WTC11 (cell line): ENCODE measurements around the gene SRC. TPM values are rescaled to one million over a fixed set of nuclear protein-coding genes. Genes with fewer than 3 reads are reported as not detected.

Experiments used
- ATAC-seq: fragments of 200-7000 bp; cut with Tn5 transposase; 2 replicates; pipeline ENCODE4 v1.10.0; 2021; ENCODE audit warnings: mild to moderate bottlenecking, moderate library complexity
- CTCF ChIA-PET: fragments of 300-600 bp; sonication (Branson Sonifier 250); formaldehyde crosslinking; loops from one replicate; lab custom pipeline; 2021; ENCODE audit warnings: antibody characterized with exemption; lab: Charles Lee
- POLR2A ChIA-PET: fragments of 350-600 bp; sonication (Branson Sonifier 250); formaldehyde crosslinking; loops from one replicate; lab custom pipeline; 2021; ENCODE audit warnings: antibody characterized with exemption; lab: Charles Lee
- DNase-seq: peaks from one replicate; pipeline ENCODE4 v3.0.0; 2021; ENCODE audit warnings: low spot score
- H3K27ac Mint-ChIP-seq: 2 replicates; pipeline ENCODE4 v1.8.0; 2021; ENCODE audit warnings: mixed read lengths
- H3K27me3 Mint-ChIP-seq: 2 replicates; pipeline ENCODE4 v1.8.0; 2021; ENCODE audit warnings: low read depth, mild to moderate bottlenecking, moderate library complexity, mixed read lengths
- H3K36me3 Mint-ChIP-seq: 2 replicates; pipeline ENCODE4 v1.8.0; 2021; ENCODE audit warnings: mixed read lengths
- H3K4me1 Mint-ChIP-seq: 2 replicates; pipeline ENCODE4 v1.8.0; 2022; ENCODE audit warnings: mixed read lengths
- H3K4me3 Mint-ChIP-seq: 2 replicates; pipeline ENCODE4 v1.8.0; 2021; ENCODE audit warnings: mild to moderate bottlenecking, moderate library complexity, mixed read lengths
- H3K9me3 Mint-ChIP-seq: 2 replicates; pipeline ENCODE4 v1.8.0; 2021; ENCODE audit warnings: mixed read lengths
- ATF1 ChIP-seq: sonication (generic); formaldehyde crosslinking; IDR thresholded peaks from 2 replicates; pipeline ENCODE4 v1.8.1; 2023; ENCODE audit warnings: mild to moderate bottlenecking, moderate library complexity, missing genetic modification reagents
- CREB1 ChIP-seq: sonication (generic); formaldehyde crosslinking; IDR thresholded peaks from 2 replicates; pipeline ENCODE4 v1.8.0; 2023; ENCODE audit warnings: mild to moderate bottlenecking, missing genetic modification reagents
- CREM ChIP-seq: sonication (generic); formaldehyde crosslinking; IDR thresholded peaks from 2 replicates; pipeline ENCODE4 v1.8.1; 2022; ENCODE audit warnings: mild to moderate bottlenecking, missing genetic modification reagents, moderate library complexity
- HMGA2 ChIP-seq: fragments of 250-450 bp; sonication (Bioruptor Pico); IDR thresholded peaks from 2 replicates; pipeline ENCODE4 v1.4.0; 2021; ENCODE audit warnings: mild to moderate bottlenecking, moderate library complexity
- IRF2 ChIP-seq: sonication (generic); formaldehyde crosslinking; IDR thresholded peaks from 2 replicates; pipeline ENCODE4 v1.8.0; 2022; ENCODE audit warnings: low read depth, missing genetic modification reagents, borderline replicate concordance
- JUN ChIP-seq: sonication (generic); formaldehyde crosslinking; IDR thresholded peaks from 2 replicates; pipeline ENCODE4 v1.8.0; 2023; ENCODE audit warnings: mild to moderate bottlenecking, missing genetic modification reagents
- NFE2L1 ChIP-seq: sonication (generic); formaldehyde crosslinking; IDR thresholded peaks from 2 replicates; pipeline ENCODE4 v1.8.1; 2023; ENCODE audit warnings: missing genetic modification reagents
- PRDM15 ChIP-seq: sonication (generic); formaldehyde crosslinking; IDR thresholded peaks from 2 replicates; pipeline ENCODE4 v1.8.0; 2022; ENCODE audit warnings: missing genetic modification reagents
- ZNF232 ChIP-seq: sonication (generic); formaldehyde crosslinking; IDR thresholded peaks from 2 replicates; pipeline ENCODE4 v1.8.0; 2022; ENCODE audit warnings: mild to moderate bottlenecking, missing genetic modification reagents
- total RNA-seq: library from RNA; stranded (reverse); gene quantifications from 3 replicates; pipeline ENCODE4 v1.2.3, GENCODE V29; 2021
- TF ChIP-seq, protein P1 (sequence below): fragments of 250-450 bp; sonication (Bioruptor Pico); IDR thresholded peaks from 2 replicates; pipeline ENCODE4 v2.1.2; 2022; ENCODE audit warnings: mild to moderate bottlenecking, moderate library complexity
- TF ChIP-seq, protein P2 (sequence below): sonication (generic); formaldehyde crosslinking; IDR thresholded peaks from 2 replicates; pipeline ENCODE4 v1.8.0; 2022; ENCODE audit warnings: mild to moderate bottlenecking, missing genetic modification reagents
- TF ChIP-seq, protein P3 (sequence below): sonication (generic); formaldehyde crosslinking; IDR thresholded peaks from 2 replicates; pipeline ENCODE4 v1.8.0; 2022; ENCODE audit warnings: mild to moderate bottlenecking, missing genetic modification reagents
- TF ChIP-seq, protein P4 (sequence below): fragments of 250-450 bp; sonication (Bioruptor Pico); IDR thresholded peaks from 2 replicates; pipeline ENCODE4 v1.9.0; 2021; ENCODE audit warnings: moderate library complexity, mild to moderate bottlenecking, inconsistent platforms, borderline replicate concordance
- TF ChIP-seq, protein P5 (sequence below): sonication (generic); formaldehyde crosslinking; IDR thresholded peaks from 2 replicates; pipeline ENCODE4 v1.8.1; 2023; ENCODE audit warnings: mild to moderate bottlenecking, missing genetic modification reagents, moderate library complexity
- TF ChIP-seq, protein P6 (sequence below): sonication (generic); formaldehyde crosslinking; IDR thresholded peaks from 2 replicates; pipeline ENCODE4 v1.8.0; 2022; ENCODE audit warnings: mild to moderate bottlenecking, missing genetic modification reagents

SRC gene
- total RNA-seq, 1 experiment from 2014 or later, result 33.3 TPM

- TF ChIP-seq, protein P1, sequence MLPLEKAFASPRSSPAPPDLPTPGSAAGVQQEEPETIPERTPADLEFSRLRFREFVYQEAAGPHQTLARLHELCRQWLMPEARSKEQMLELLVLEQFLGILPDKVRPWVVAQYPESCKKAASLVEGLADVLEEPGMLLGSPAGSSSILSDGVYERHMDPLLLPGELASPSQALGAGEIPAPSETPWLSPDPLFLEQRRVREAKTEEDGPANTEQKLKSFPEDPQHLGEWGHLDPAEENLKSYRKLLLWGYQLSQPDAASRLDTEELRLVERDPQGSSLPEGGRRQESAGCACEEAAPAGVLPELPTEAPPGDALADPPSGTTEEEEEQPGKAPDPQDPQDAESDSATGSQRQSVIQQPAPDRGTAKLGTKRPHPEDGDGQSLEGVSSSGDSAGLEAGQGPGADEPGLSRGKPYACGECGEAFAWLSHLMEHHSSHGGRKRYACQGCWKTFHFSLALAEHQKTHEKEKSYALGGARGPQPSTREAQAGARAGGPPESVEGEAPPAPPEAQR (CRISPR knock-in tag), result no peak
- TF ChIP-seq, protein P2, sequence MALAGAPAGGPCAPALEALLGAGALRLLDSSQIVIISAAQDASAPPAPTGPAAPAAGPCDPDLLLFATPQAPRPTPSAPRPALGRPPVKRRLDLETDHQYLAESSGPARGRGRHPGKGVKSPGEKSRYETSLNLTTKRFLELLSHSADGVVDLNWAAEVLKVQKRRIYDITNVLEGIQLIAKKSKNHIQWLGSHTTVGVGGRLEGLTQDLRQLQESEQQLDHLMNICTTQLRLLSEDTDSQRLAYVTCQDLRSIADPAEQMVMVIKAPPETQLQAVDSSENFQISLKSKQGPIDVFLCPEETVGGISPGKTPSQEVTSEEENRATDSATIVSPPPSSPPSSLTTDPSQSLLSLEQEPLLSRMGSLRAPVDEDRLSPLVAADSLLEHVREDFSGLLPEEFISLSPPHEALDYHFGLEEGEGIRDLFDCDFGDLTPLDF (CRISPR knock-in tag), result no peak
Observed at GRCh38 chr20:37315021-37315451, 30.9 kb upstream of the SRC start (continued).

DNA sequence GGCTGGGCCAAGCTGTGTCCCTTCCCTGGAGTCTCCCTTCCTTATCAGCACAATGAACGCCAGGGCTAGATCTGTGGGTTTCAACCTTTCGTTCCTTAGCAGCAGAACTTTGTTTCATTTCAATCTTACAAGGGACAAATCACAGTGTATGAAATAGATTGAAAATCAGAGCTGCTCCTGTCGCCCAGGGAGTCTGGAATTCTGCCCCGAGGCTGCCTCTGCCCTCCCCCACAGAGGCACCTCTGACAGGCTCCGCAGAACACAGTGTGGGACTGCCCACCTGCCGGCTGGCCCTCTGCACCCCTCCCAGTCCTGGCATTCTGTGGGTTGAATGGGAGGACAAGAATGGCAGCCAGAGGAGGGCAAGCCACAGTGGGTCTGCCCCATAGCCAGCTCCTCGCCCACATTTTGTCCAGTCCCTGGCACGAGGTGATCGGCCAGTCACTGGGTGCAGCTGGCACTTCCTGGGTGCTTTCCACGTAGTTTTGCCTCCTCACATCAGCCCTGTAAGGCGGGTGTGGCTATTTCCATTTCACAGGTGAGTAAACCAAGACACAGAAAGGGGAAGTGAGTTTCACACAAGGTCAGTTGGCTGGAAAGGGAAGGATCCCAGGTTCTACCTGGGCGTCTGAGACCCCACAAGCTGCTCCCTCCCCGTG is 30.4 kb upstream of the SRC start:
- CTCF ChIA-PET, result no interaction called here

More for the DNA sequence above, 30.4 kb upstream of the SRC start:
- DNase-seq, result no peak
- peaks cover 10% of the 10 kb centered on the region for H3K36me3 Mint-ChIP-seq
- TF ChIP-seq IRF2 (CRISPR knock-in tag), result no peak
- TF ChIP-seq, protein P3, sequence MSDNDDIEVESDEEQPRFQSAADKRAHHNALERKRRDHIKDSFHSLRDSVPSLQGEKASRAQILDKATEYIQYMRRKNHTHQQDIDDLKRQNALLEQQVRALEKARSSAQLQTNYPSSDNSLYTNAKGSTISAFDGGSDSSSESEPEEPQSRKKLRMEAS (CRISPR knock-in tag), result no peak
- TF ChIP-seq JUN (CRISPR knock-in tag), result no peak
- no peak for TF ChIP-seq NFE2L1 (CRISPR knock-in tag)
- TF ChIP-seq, protein P4, sequence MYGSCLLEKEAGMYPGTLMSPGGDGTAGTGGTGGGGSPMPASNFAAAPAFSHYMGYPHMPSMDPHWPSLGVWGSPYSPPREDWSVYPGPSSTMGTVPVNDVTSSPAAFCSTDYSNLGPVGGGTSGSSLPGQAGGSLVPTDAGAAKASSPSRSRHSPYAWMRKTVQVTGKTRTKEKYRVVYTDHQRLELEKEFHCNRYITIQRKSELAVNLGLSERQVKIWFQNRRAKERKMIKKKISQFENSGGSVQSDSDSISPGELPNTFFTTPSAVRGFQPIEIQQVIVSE (CRISPR knock-in tag), result no peak
- TF ChIP-seq, protein P5, sequence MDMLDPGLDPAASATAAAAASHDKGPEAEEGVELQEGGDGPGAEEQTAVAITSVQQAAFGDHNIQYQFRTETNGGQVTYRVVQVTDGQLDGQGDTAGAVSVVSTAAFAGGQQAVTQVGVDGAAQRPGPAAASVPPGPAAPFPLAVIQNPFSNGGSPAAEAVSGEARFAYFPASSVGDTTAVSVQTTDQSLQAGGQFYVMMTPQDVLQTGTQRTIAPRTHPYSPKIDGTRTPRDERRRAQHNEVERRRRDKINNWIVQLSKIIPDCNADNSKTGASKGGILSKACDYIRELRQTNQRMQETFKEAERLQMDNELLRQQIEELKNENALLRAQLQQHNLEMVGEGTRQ (CRISPR knock-in tag), result no peak
- TF ChIP-seq, protein P6, sequence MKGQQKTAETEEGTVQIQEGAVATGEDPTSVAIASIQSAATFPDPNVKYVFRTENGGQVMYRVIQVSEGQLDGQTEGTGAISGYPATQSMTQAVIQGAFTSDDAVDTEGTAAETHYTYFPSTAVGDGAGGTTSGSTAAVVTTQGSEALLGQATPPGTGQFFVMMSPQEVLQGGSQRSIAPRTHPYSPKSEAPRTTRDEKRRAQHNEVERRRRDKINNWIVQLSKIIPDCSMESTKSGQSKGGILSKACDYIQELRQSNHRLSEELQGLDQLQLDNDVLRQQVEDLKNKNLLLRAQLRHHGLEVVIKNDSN (CRISPR knock-in tag), result no peak
- TF ChIP-seq HMGA2, result no peak
- TF ChIP-seq ATF1 (CRISPR knock-in tag), result no peak
- TF ChIP-seq ZNF232, result no peak
- no peak for TF ChIP-seq CREM (CRISPR knock-in tag)
- no peak for TF ChIP-seq CREB1 (CRISPR knock-in tag)
- no peak for TF ChIP-seq PRDM15
- TF ChIP-seq, protein P1 (CRISPR knock-in tag), result no peak
- POLR2A ChIA-PET, result no interaction called here
- H3K4me1 Mint-ChIP-seq, result peaks cover 56% of the 10 kb centered on the region
- no peak for ATAC-seq
- no peak overlapping the region for H3K4me3 Mint-ChIP-seq
- no peaks in the 10 kb centered on the region for H3K9me3 Mint-ChIP-seq
- peak overlapping the region; percentile 93 for H3K27ac Mint-ChIP-seq
- no peaks in the 10 kb centered on the region; the same call in 1 of the 2 replicates for H3K27me3 Mint-ChIP-seq
